COLO829 (cell line): ENCODE data around the gene KCNC2.
"Not testable (repeated sequence)": the region's sequence is repeated elsewhere in the genome, so short reads cannot be mapped to it uniquely, and the experiment has no call there.

ENCODE experiments used
- DNase-seq: peaks from one replicate; pipeline ENCODE4 v3.0.0; 2012; ENCODE audit warnings: low spot score

The KCNC2 gene

DNA sequence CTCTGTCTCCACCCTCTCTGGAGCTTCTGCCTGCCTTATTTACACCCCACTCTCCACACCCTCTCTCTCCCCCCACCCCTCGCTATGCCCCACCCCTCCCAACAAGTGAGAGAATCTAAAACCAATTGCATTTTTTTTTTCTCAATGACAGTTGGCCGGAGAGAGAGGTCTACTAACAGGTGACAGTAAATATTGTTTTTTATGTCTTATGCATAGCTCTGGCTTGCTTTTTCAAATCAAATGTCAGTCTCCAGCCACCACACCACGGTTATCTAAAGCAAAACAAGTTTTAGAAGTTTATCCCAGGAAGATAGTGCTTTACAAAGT is at the start of gene KCNC2:
TSS of gene KCNC2 (minus strand) at position 28 of the 327 bp plus-strand sequence.
- no peak for DNase-seq

- no peak for DNase-seq
Observed at GRCh38 chr12:75259143-75259542, 49.5 kb upstream of the KCNC2 start.

DNA sequence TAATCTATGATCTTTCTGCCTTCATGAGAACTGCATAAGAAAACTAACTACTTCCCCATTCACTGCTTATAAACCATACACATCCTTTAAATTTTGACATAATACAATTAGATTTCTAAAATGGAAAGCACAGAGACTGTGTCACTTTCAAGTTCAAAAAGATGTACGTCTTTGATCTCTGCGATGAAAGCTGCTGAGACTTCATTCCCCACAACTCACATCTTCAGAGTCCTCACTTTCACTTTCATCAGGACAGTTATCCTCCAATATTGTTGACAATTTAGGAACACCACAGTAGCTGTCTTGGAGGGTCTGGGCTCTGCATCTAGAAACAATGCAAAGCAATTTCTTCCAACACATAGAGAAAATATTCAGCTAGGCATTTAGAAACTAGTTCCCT is 47.9 kb upstream of the KCNC2 start:
- peak; percentile 1 for DNase-seq

- DNase-seq = no peak
Observed at GRCh38 chr12:75245108-75245507, 35.5 kb upstream of the KCNC2 start.

DNA sequence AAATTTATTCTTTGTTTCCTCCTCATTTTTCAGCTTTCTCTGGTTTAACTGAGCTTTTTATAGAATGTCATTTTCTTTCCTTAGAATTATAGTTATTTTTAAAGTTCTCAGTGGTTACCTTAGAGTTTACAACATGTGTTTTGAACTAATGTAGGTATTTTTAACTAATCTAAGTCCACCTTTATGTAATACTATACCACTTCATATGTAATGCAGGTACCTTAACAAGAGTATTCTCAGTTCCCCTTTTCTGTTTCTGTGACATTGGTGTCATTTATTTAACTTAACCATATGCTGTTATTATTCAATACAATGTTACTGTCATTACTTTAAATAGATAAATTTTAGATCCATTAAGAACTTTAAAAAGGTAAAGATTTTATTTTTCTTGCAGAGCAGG is 30.3 kb upstream of the KCNC2 start:
- DNase-seq = no peak

- DNase-seq = peak; percentile 49
Observed at GRCh38 chr12:75236206-75236605, 26.6 kb upstream of the KCNC2 start.

GRCh38 chr12:75227132-75227531 is 17.5 kb upstream of the KCNC2 start:
- no peak for DNase-seq

- DNase-seq = no peak
Observed at GRCh38 chr12:75212072-75212471, 2.4 kb upstream of the KCNC2 start.

DNA sequence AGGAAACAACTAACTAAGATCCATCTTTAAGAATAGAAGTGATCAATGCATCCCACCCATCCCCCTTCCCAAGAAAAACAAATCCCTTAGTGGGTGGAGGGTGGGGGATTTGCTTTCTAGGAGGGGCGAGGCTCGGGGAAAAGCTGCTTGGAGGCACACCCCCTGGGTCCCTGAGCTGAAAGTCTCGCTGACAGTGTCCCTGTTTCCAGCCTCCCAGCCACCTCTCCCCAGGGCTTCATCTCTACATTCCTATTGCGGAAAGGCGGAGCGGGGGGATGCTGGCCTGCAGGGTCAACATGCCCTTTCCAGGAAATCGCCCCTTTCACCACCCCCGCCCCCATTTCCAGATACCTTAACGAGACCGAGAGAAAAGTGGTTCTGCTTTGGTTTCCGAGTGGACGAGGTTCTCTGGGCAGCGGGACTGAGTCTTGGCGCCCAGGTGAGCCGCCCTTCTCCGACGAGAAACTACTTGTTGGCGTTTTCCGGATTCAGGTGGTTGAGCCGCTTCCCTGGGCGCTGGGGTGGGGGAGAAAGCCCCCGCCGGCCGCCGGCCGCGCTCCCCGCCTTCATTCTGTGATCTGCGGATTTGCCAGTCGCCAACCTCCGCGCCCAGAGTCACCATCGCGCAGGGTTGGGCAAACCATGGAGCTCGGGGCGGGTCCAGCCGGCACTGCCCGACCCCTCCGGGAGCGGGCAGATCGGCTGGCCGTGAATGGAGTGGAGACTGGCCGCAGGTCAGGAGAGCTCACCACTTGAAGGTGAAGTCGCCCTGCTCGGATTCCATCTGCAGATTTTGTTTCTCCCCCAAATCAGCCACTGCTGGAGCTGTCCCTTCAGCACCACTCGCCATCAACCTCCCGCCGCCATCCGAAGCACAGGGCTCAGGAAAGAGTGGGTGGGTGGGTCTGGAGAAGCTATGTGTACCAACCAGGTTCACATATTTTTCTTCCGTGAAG is 505 bp downstream of the KCNC2 start:
- DNase-seq = peak; percentile 23

GRCh38 chr12:75207338-75208083 is 2.1 kb downstream of the KCNC2 start:
- DNase-seq = no peak

DNA sequence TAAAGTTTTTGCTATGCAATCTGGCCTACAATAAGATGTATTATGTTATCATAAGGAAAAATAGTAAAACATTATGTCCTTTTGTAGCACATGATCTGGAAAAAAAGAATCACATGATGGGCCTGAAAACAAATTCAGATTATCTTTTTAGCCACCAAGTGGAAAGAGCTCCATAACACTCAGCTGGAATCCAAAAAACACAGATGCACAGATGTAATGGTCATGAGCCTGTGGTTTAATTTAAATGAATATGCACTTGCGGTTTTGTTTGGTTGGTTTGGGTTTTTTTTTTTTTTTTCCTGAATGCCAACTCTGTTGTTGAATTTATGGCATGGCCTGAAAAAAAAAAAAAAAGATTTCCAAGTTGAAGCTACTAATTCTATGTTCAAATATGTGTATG is 4.1 kb downstream of the KCNC2 start:
- DNase-seq = peak; percentile 17

GRCh38 chr12:75196865-75197264 is 12.8 kb downstream of the KCNC2 start:
- DNase-seq = no peak

DNA sequence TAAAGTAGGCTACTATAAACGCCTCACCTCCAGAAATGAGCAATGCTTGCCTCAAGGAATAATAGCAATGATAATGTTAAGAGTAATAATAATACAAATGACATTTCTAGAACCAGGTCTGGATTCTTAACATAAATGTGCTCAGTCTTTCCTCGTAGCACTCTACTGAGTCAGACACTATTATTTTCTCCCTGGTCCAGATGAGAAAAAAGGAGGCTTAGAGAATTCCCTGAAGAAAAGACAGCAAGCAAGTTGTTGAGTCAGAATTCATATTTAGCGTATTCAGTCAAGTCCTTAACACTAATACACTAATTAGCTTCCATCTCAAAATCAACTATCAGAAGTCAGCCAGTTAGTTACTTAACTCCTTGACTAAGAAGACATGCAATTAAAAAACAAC is 13.2 kb downstream of the KCNC2 start:
- DNase-seq = no peak

DNA sequence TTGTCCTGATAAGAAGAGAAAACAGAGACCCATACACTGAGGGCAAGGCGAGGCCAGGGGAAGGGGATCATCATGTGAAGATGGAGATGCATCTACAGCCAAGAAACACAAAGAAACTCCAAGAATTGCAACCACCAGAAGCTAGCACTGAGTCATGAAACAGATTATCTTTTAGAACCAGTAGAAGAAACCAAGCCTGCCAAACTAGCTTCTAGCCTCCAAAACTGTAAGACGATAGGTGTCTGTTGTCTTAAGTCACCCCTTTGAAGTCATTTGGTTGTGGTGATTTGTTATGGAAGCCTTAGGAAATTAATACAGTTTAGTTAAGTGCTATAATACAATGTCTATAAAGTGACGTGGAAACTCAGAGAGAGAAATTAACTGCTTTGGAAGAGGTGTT is 15.4 kb downstream of the KCNC2 start:
- DNase-seq = no peak

GRCh38 chr12:75192196-75192595 is 17.4 kb downstream of the KCNC2 start:
- DNase-seq = no peak

DNA sequence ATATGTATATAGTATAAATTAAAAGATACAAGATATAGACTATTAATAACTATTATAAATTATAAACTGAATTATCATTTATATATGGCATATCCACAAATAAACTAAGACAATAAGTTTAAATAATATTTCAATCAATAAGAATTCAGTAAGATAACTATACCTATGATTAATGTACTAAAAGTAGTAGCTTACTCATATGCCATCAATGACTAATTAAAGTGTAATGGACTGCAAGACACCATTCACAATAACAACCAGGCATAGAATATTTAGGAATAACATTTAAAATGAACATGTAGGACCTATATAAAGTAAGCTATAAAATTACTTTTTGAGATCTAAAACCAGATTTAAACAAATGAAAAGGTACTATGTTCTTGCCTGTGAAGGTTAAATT is 18.8 kb downstream of the KCNC2 start:
- DNase-seq = no peak

DNA sequence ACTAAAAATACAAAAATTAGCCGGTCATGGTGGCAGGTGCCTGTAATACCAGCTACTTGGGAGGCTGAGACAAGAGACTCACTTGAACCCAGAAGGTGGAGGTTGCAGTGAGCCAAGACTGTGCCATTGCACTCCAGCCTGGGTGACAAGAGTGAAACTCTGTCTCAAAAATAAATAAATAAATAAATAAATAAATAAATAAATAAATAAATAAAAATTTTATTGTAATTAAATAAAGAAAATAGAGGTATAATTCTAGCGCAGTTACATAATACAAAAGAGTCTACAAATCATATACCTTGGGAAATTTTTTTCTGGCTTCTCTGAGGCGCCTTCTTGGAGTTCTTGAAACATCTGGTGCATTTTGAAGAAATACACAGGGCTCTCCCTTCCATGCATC is 23.8 kb downstream of the KCNC2 start:
- not testable (repeated sequence) for DNase-seq

- DNase-seq = no peak
Observed at GRCh38 chr12:75184516-75184915, 25.1 kb downstream of the KCNC2 start.

DNA sequence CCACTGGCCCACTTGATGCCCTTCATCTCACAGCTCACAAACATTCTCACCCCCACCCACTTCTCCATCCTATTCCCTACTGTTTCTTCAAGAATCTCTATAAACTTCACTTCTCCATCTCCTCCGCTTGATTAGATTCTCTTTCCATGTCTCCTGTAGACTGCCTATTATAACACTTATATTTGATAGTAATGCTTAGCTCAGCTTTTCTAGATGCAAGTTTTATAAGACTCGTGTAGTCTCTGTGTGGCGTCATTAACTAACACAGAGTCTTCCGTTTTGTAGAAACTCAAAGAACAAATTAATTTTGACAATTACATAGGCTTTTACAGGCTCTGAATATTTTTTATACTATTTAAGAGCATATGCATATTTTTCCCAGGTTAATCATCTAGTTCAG is 25.7 kb downstream of the KCNC2 start:
- DNase-seq = no peak

DNA sequence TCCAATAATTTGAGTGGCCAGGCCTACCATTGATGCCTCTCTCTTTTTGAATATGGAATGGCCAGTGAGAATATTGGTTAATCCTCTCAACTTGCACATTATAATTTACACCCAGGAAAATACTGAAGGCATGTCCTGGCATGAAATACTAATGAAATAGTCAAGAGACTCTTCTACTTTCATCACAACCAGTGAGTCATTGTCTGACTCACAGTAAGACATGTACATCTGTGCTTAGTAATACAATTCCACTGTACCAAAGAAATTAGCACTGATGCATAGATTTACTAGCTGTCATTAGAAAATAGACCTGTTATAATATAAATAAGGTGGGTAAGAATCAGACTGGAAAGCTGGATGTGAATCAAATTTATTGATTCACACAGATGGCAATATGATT is 31.6 kb downstream of the KCNC2 start:
- DNase-seq = peak; percentile 72

GRCh38 chr12:75172611-75173010 is 37.0 kb downstream of the KCNC2 start:
- no peak for DNase-seq

- DNase-seq = no peak
Observed at GRCh38 chr12:75170640-75171185, 38.9 kb downstream of the KCNC2 start.

GRCh38 chr12:75162845-75163244 is 46.8 kb downstream of the KCNC2 start:
- no peak for DNase-seq
